ENCODE results near the gene PSPN.

The PSPN gene

DNA sequence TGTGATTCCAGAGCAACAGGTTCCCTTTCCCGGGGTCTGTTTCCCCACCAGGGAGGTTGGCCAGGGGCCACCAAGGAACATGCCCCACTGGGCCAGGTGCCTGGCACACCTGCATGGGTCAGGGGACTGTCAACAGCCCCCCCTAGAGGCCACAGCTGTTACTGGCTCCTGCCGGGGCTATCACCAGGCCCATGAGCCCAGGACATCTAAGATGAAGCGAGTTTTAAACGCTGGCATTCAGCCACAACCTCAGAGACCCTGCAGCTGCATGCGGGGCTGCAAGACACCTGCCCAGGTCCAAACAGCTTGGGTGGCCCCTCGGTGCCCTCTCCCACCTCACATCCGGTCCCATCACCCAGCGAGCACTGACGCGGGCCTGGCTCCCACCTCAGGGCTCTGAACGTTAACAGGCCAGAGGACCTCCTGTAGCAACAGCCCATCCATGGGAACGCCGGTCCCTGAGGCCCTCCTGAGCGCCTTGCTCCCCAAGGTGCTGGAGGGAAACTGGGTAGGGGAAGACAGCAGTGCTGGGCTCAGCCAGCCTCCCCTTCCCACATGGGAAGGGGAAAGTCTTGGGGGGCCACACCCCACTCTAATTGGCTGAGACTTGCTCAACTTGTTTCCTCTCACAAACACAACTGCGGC lies 36.8 kb upstream of the PSPN start:
- Histone ChIP-seq H4K20me1 (ENCODE audit: insufficient read depth, low read length) (peaks cover 47% of the 10 kb centered on the region), H2AFZ (ENCODE audit: low read depth, low read length) (no peak overlapping the region), H3K36me3 (ENCODE audit: insufficient read depth, low read length) (peaks cover 42% of the 10 kb centered on the region), H3K4me3 (ENCODE audit: low read depth in 1 of 2, low read length in 2 of 2) (no peak overlapping the region), H3K9me3 (ENCODE audit: insufficient read depth, low read length, severe bottlenecking) (no peaks in the 10 kb centered on the region), H3K4me2 (ENCODE audit: insufficient read depth, low read length) (no peak overlapping the region), H3K27ac (ENCODE audit: low read length) (no peak overlapping the region), H3K27me3 (ENCODE audit: insufficient read depth, low read length, poor library complexity) (no peaks in the 10 kb centered on the region), H3K79me2 (ENCODE audit: insufficient read depth, low read length) (peaks cover 4% of the 10 kb centered on the region; the same call in 1 of the 2 replicates), H3K4me1 (ENCODE audit: insufficient read depth, low read length) (no peaks in the 10 kb centered on the region), H3K9ac (ENCODE audit: low read depth, low read length) (no peak overlapping the region)
- ATAC-seq (ENCODE audit: insufficient read depth, low read depth) = peak; percentile 61
- TF ChIP-seq CTCF (IDR thresholded peaks at IDR 0.05; ENCODE audit: borderline replicate concordance, extremely low read depth, low read length, poor library complexity, severe bottlenecking) (peak; percentile 75), EZH2 (IDR thresholded peaks at IDR 0.05; ENCODE audit: borderline replicate concordance, low read depth, low read length, severe bottlenecking) (no peak)
- peak; percentile 55 for DNase-seq

- Histone ChIP-seq H3K27me3 (ENCODE audit: insufficient read depth, low read length, poor library complexity) (no peaks in the 10 kb centered on the region), H3K9me3 (ENCODE audit: insufficient read depth, low read length, severe bottlenecking) (no peaks in the 10 kb centered on the region), H3K4me2 (ENCODE audit: insufficient read depth, low read length) (no peak overlapping the region), H3K79me2 (ENCODE audit: insufficient read depth, low read length) (no peaks in the 10 kb centered on the region), H3K4me1 (ENCODE audit: insufficient read depth, low read length) (no peaks in the 10 kb centered on the region), H2AFZ (ENCODE audit: low read depth, low read length) (no peak overlapping the region), H3K27ac (ENCODE audit: low read length) (no peak overlapping the region), H3K4me3 (ENCODE audit: low read depth in 1 of 2, low read length in 2 of 2) (no peak overlapping the region), H3K9ac (ENCODE audit: low read depth, low read length) (no peak overlapping the region), H4K20me1 (ENCODE audit: insufficient read depth, low read length) (peaks cover 42% of the 10 kb centered on the region), H3K36me3 (ENCODE audit: insufficient read depth, low read length) (peaks cover 37% of the 10 kb centered on the region)
- TF ChIP-seq EZH2 (IDR thresholded peaks at IDR 0.05; ENCODE audit: borderline replicate concordance, low read depth, low read length, severe bottlenecking) (no peak), CTCF (IDR thresholded peaks at IDR 0.05; ENCODE audit: borderline replicate concordance, extremely low read depth, low read length, poor library complexity, severe bottlenecking) (no peak)
- peak; percentile 46 for ATAC-seq (ENCODE audit: insufficient read depth, low read depth)
- DNase-seq = no peak
These were observed 36.3 kb upstream of the PSPN start for GRCh38 chr19:6412061-6412446.

DNA sequence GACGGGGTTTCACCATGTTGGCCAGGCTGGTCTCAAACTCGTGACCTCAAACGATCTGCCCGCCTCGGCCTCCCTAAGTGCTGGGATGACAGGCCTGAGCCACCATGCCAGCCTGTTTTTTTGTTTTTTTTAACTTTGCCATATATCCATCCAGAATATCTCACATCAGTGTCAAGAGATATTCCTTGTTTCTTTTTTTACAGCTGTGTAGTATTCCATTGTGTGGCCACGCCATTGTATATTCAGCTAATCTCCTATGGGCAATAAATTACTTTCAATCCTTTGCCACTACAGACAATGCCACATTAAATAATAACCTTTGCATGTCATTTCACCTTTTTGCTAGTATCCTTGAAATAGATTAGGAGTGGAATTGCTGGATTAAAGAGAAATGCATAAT lies 33.6 kb upstream of the PSPN start:
- peaks cover 18% of the 10 kb centered on the region for H4K20me1 ChIP-seq (ENCODE audit: insufficient read depth, low read length)
- TF ChIP-seq CTCF (IDR thresholded peaks at IDR 0.05; ENCODE audit: borderline replicate concordance, extremely low read depth, low read length, poor library complexity, severe bottlenecking) = no peak
- TF ChIP-seq EZH2 (IDR thresholded peaks at IDR 0.05; ENCODE audit: borderline replicate concordance, low read depth, low read length, severe bottlenecking) = no peak
- H2AFZ ChIP-seq (ENCODE audit: low read depth, low read length) = no peak overlapping the region
- H3K79me2 ChIP-seq (ENCODE audit: insufficient read depth, low read length) = no peaks in the 10 kb centered on the region
- no peak overlapping the region for H3K4me2 ChIP-seq (ENCODE audit: insufficient read depth, low read length)
- H3K27me3 ChIP-seq (ENCODE audit: insufficient read depth, low read length, poor library complexity) = no peaks in the 10 kb centered on the region
- H3K9ac ChIP-seq (ENCODE audit: low read depth, low read length) = no peak overlapping the region
- H3K4me3 ChIP-seq (ENCODE audit: low read depth in 1 of 2, low read length in 2 of 2) = no peak overlapping the region
- DNase-seq = no peak
- no peak for ATAC-seq (ENCODE audit: insufficient read depth, low read depth)
- peaks cover 10% of the 10 kb centered on the region for H3K36me3 ChIP-seq (ENCODE audit: insufficient read depth, low read length)
- H3K9me3 ChIP-seq (ENCODE audit: insufficient read depth, low read length, severe bottlenecking) = no peaks in the 10 kb centered on the region
- no peak overlapping the region for H3K27ac ChIP-seq (ENCODE audit: low read length)
- H3K4me1 ChIP-seq (ENCODE audit: insufficient read depth, low read length) = no peaks in the 10 kb centered on the region

Data from DND-41 (cell line).